ENCODE results near the gene UMODL1.

The UMODL1 gene

DNA sequence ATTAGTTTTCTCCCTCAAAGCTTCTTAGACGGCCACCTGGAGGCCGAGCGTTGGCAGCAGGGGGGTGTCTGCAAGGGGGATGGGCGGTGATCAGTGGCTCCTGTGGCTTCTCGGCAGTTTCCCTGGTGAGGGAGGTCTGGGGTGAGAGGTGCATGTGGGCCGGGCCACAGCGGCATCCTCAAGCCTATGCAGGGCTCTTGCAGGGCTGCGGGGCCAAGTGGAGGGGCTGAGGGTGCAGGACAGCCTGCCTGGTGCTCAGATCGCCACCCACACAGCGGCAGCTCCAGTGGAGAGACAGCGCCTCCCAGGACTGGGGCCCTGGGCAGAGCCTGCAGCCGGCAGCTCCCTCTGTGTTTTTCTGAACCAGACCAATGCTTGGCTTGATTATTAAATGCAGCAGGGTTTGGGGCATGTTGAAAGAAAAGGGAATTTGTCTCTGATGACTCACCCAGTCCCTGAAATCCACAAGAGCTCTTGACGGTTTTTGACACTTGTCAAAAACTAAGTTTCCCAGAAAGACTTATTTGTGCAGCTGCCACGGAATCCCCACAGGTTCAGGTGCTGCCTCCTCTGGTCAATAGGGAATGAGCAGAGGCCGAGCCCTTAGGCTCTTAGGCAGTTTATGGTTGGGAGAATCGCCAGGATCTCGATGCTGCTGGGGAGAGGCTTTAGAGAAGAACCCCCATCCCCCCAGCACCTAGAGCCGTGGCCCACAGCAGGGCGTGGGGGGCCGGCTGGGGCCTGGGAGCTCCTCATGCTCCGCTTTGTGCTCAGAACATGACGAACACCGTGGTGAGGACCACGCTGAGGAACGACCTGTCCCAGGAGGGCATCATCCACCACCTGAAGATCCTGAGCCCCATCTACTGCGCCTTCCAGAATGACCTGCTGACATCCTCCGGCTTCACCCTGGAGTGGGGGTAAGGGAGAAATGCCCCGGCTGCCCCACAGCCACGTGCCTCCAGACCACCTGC, 54.7 kb downstream of the UMODL1 start:
- Histone ChIP-seq H3K4me3 (ENCODE audit: low read length) (no peak overlapping the region), H3K4me1 (ENCODE audit: control insufficient read depth, insufficient read depth, low read length) (peaks cover 23% of the 10 kb centered on the region), H3K9me3 (ENCODE audit: control insufficient read depth, low read length) (no peaks in the 10 kb centered on the region), H3K36me3 (ENCODE audit: control insufficient read depth, insufficient read depth, low read length) (no peaks in the 10 kb centered on the region), H3K9ac (ENCODE audit: low read length) (no peak overlapping the region), H3K27me3 (ENCODE audit: control insufficient read depth, insufficient read depth, low read length) (peaks cover 31% of the 10 kb centered on the region)

GRCh38 chr21:42127164-42128150, 56.3 kb downstream of the UMODL1 start:
- Histone ChIP-seq H3K36me3 (ENCODE audit: control insufficient read depth, insufficient read depth, low read length) (no peaks in the 10 kb centered on the region), H3K9me3 (ENCODE audit: control insufficient read depth, low read length) (no peaks in the 10 kb centered on the region)

GRCh38 chr21:42129300-42130266, 58.5 kb downstream of the UMODL1 start:
- H3K27me3 ChIP-seq (ENCODE audit: control insufficient read depth, insufficient read depth, low read length): peaks cover 12% of the 10 kb centered on the region
- no peak overlapping the region for H3K9ac ChIP-seq (ENCODE audit: low read length)
- H3K9me3 ChIP-seq (ENCODE audit: control insufficient read depth, low read length): no peaks in the 10 kb centered on the region
- no peak overlapping the region for H3K4me3 ChIP-seq (ENCODE audit: low read length)
- H3K4me1 ChIP-seq (ENCODE audit: control insufficient read depth, insufficient read depth, low read length): peaks cover 4% of the 10 kb centered on the region
- no peaks in the 10 kb centered on the region for H3K36me3 ChIP-seq (ENCODE audit: control insufficient read depth, insufficient read depth, low read length)

More at GRCh38 chr21:42127164-42128150, 56.3 kb downstream of the UMODL1 start:
- H3K27me3 ChIP-seq (ENCODE audit: control insufficient read depth, insufficient read depth, low read length): peaks cover 27% of the 10 kb centered on the region
- H3K4me1 ChIP-seq (ENCODE audit: control insufficient read depth, insufficient read depth, low read length): peaks cover 10% of the 10 kb centered on the region
- H3K9ac ChIP-seq (ENCODE audit: low read length): no peak overlapping the region
- H3K4me3 ChIP-seq (ENCODE audit: low read length): no peak overlapping the region

DNA sequence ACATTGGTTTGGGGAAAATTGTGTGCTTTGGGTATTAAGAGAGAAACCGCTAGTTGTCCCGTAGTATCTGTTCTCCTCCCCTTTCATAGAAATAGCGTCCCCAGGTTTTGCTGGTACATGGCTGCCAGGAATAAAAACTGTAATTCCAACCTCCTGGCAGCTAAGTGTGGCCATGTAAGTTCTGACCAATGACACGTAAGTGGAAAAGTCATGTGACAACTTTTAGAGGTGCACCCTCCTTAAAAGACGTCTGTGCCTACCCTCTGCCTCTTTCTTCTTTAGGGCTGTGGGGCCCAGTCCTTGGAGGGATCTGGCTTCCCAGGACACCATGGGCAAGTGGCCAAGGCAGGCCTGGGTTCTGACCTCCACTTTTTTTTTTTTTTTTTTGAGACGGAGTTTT, 59.3 kb downstream of the UMODL1 start:
- Histone ChIP-seq H3K27me3 (ENCODE audit: control insufficient read depth, insufficient read depth, low read length) (peaks cover 4% of the 10 kb centered on the region), H3K9me3 (ENCODE audit: control insufficient read depth, low read length) (no peaks in the 10 kb centered on the region), H3K4me1 (ENCODE audit: control insufficient read depth, insufficient read depth, low read length) (peaks cover 2% of the 10 kb centered on the region), H3K36me3 (ENCODE audit: control insufficient read depth, insufficient read depth, low read length) (no peaks in the 10 kb centered on the region), H3K4me3 (ENCODE audit: low read length) (no peak overlapping the region), H3K9ac (ENCODE audit: low read length) (no peak overlapping the region)

DNA sequence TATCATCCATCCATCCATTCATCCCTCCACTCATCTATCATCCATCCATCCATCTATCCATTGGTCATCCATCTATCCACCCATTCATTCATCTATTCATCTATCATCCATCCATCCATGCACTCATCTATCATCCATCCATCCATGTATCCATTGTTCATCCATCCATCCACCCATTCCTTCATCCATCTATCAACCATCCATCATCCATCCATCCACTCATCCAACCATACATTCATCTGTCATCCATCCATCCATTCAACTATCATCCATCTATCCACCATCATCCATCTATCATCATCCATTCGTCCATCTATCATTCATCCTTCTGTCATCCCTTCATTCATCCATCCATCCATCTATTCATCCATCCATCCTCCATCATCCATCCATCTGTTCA, 61.1 kb downstream of the UMODL1 start:
- Histone ChIP-seq H3K4me3 (ENCODE audit: low read length) (no peak overlapping the region), H3K4me1 (ENCODE audit: control insufficient read depth, insufficient read depth, low read length) (no peaks in the 10 kb centered on the region), H3K36me3 (ENCODE audit: control insufficient read depth, insufficient read depth, low read length) (no peaks in the 10 kb centered on the region), H3K9me3 (ENCODE audit: control insufficient read depth, low read length) (no peaks in the 10 kb centered on the region), H3K9ac (ENCODE audit: low read length) (no peak overlapping the region), H3K27me3 (ENCODE audit: control insufficient read depth, insufficient read depth, low read length) (peaks cover 2% of the 10 kb centered on the region)

- no peaks in the 10 kb centered on the region for H3K4me1 ChIP-seq (ENCODE audit: control insufficient read depth, insufficient read depth, low read length)
- no peak overlapping the region for H3K9ac ChIP-seq (ENCODE audit: low read length)
- H3K4me3 ChIP-seq (ENCODE audit: low read length): no peak overlapping the region
- H3K27me3 ChIP-seq (ENCODE audit: control insufficient read depth, insufficient read depth, low read length): no peaks in the 10 kb centered on the region
- no peaks in the 10 kb centered on the region for H3K36me3 ChIP-seq (ENCODE audit: control insufficient read depth, insufficient read depth, low read length)
- H3K9me3 ChIP-seq (ENCODE audit: control insufficient read depth, low read length): no peaks in the 10 kb centered on the region
Observed at GRCh38 chr21:42133131-42133530, 62.0 kb downstream of the UMODL1 start.

- Histone ChIP-seq H3K9me3 (ENCODE audit: control insufficient read depth, low read length) (no peaks in the 10 kb centered on the region), H3K4me1 (ENCODE audit: control insufficient read depth, insufficient read depth, low read length) (no peaks in the 10 kb centered on the region), H3K4me3 (ENCODE audit: low read length) (no peak overlapping the region), H3K9ac (ENCODE audit: low read length) (no peak overlapping the region), H3K27me3 (ENCODE audit: control insufficient read depth, insufficient read depth, low read length) (no peaks in the 10 kb centered on the region), H3K36me3 (ENCODE audit: control insufficient read depth, insufficient read depth, low read length) (no peaks in the 10 kb centered on the region)
Observed at GRCh38 chr21:42135386-42136052, 64.4 kb downstream of the UMODL1 start.

- no peak overlapping the region for H3K9ac ChIP-seq (ENCODE audit: low read length)
- no peaks in the 10 kb centered on the region for H3K4me1 ChIP-seq (ENCODE audit: control insufficient read depth, insufficient read depth, low read length)
- no peaks in the 10 kb centered on the region for H3K9me3 ChIP-seq (ENCODE audit: control insufficient read depth, low read length)
- no peaks in the 10 kb centered on the region for H3K27me3 ChIP-seq (ENCODE audit: control insufficient read depth, insufficient read depth, low read length)
- no peaks in the 10 kb centered on the region for H3K36me3 ChIP-seq (ENCODE audit: control insufficient read depth, insufficient read depth, low read length)
- H3K4me3 ChIP-seq (ENCODE audit: low read length): no peak overlapping the region
Observed at GRCh38 chr21:42137191-42137904, 66.2 kb downstream of the UMODL1 start.

DNA sequence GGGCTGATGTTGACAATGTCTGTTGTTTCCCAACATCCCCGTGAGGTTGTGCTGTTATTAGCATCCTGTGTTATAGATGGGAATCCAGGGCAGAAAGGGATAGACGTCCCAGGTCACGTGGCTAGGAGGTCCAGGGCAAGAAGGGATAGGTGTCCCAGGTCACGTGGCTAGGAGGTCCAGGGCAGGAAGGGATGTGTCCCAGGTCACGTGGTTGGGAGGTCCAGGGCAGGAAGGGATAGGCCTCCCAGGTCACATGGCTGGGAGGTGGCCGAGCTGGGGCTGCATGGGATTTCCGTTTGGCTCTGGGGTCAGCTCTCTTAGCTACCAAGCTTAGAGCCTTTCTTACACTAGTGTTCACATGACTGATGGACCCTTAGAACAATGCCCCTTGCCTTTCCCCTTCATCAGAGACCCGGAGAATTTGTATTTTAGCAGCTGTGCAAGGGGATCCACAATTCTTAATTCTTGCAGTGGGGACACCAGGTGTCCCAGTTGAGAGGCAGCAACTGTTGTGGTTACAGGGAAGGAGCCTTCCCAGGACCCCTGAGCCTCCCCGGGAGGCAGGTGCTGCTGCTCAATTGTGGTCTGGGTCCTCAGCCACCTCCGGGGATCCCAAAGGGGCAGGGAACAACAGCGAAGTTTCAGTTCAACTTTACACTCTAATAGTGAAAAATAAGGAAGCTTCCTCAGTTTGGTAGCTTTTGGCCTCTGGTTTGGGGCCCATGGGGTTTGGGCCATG, 69.2 kb downstream of the UMODL1 start:
- H3K9me3 ChIP-seq (ENCODE audit: control insufficient read depth, low read length): no peaks in the 10 kb centered on the region
- no peak overlapping the region for H3K4me3 ChIP-seq (ENCODE audit: low read length)
- H3K4me1 ChIP-seq (ENCODE audit: control insufficient read depth, insufficient read depth, low read length): no peaks in the 10 kb centered on the region
- H3K9ac ChIP-seq (ENCODE audit: low read length): no peak overlapping the region
- no peaks in the 10 kb centered on the region for H3K27me3 ChIP-seq (ENCODE audit: control insufficient read depth, insufficient read depth, low read length)
- no peaks in the 10 kb centered on the region for H3K36me3 ChIP-seq (ENCODE audit: control insufficient read depth, insufficient read depth, low read length)

DNA sequence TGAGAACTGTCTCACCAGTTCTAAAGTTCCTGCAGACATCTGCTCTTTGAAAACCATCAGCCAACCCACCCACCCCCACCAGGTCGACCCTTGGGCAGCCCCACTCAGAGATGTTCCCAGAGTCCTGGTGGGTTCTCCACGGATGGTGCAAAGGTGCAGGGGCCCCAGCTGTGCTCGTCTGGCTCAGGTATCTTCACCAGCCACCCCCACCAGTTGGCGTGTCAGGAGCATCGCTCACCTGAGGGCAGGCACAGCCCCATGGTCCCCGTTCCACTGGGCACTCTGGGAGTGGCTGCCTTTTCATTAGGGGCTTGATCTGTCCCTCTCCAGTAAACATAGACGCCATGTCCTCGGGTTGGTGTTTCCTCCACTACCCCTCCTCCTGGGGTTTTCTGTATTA, 70.5 kb downstream of the UMODL1 start:
- Histone ChIP-seq H3K27me3 (ENCODE audit: control insufficient read depth, insufficient read depth, low read length) (no peaks in the 10 kb centered on the region), H3K36me3 (ENCODE audit: control insufficient read depth, insufficient read depth, low read length) (no peaks in the 10 kb centered on the region), H3K4me1 (ENCODE audit: control insufficient read depth, insufficient read depth, low read length) (no peaks in the 10 kb centered on the region), H3K9me3 (ENCODE audit: control insufficient read depth, low read length) (no peaks in the 10 kb centered on the region), H3K4me3 (ENCODE audit: low read length) (no peak overlapping the region), H3K9ac (ENCODE audit: low read length) (no peak overlapping the region)
